DMS114 treated with DMSO at 0.1 percent for 48 hours (cell line): ENCODE measurements around the gene RALGAPA1.
A peak's percentile ranks its signal among the peaks of the same experiment; 100 is the strongest.
"Not testable (repeated sequence)": the region's sequence is repeated elsewhere in the genome, so short reads cannot be mapped to it uniquely, and the experiment has no call there.

Experiments used
- DNase-seq: peaks from one replicate; lab custom pipeline; 2025; ENCODE audit not compliant: unreplicated experiment; lab: John Stamatoyannopoulos, UW

The RALGAPA1 gene

GRCh38 chr14:35821564-35822411 lies 12.7 kb upstream of the RALGAPA1 start:
- DNase-seq: peak; percentile 9

- no peak for DNase-seq
These were observed 10.8 kb upstream of the RALGAPA1 start for GRCh38 chr14:35819591-35820540.

- peak; percentile 19 for DNase-seq
These were observed 9.4 kb upstream of the RALGAPA1 start for GRCh38 chr14:35818346-35819115.

GRCh38 chr14:35814371-35815005 lies 5.4 kb upstream of the RALGAPA1 start:
- DNase-seq: peak; percentile 13

- no peak for DNase-seq
These were observed 1.9 kb upstream of the RALGAPA1 start for GRCh38 chr14:35810963-35811362.

- no peak for DNase-seq
These were observed 502 bp upstream of the RALGAPA1 start for GRCh38 chr14:35809597-35809996.

- DNase-seq: no peak
These were observed 938 bp downstream of the RALGAPA1 start for GRCh38 chr14:35808076-35808637.

GRCh38 chr14:35807131-35807961 lies 1.7 kb downstream of the RALGAPA1 start:
- DNase-seq: no peak

GRCh38 chr14:35806006-35806907 lies 2.8 kb downstream of the RALGAPA1 start:
- DNase-seq: no peak

- DNase-seq: no peak
These were observed 11.3 kb downstream of the RALGAPA1 start for GRCh38 chr14:35797796-35798195.

- DNase-seq: no peak
These were observed 19.4 kb downstream of the RALGAPA1 start for GRCh38 chr14:35789651-35790050.

- DNase-seq: no peak
These were observed 22.2 kb downstream of the RALGAPA1 start for GRCh38 chr14:35786856-35787255.

- no peak for DNase-seq
These were observed 25.4 kb downstream of the RALGAPA1 start for GRCh38 chr14:35783699-35784098.

- DNase-seq: no peak
These were observed 29.7 kb downstream of the RALGAPA1 start for GRCh38 chr14:35779368-35779767.

GRCh38 chr14:35777550-35777949 lies 31.5 kb downstream of the RALGAPA1 start:
- DNase-seq: not testable (repeated sequence)

GRCh38 chr14:35776823-35777222 lies 32.3 kb downstream of the RALGAPA1 start:
- DNase-seq: no peak

- not testable (repeated sequence) for DNase-seq
These were observed 33.0 kb downstream of the RALGAPA1 start for GRCh38 chr14:35776085-35776484.

- DNase-seq: no peak
These were observed 42.4 kb downstream of the RALGAPA1 start for GRCh38 chr14:35766700-35767082.
